HG02642 (cell line): ENCODE data around the gene ADARB2.
"Not testable (repeated sequence)": the region's sequence is repeated elsewhere in the genome, so short reads cannot be mapped to it uniquely, and the experiment has no call there.

Experiments
- ATAC-seq: cut with Tn5 transposase; IDR thresholded peaks from one replicate; pipeline ENCODE4 v1.9.1; 2021; ENCODE audit warnings: mild to moderate bottlenecking; ENCODE audit not compliant: unreplicated experiment, poor library complexity

The ADARB2 gene

DNA sequence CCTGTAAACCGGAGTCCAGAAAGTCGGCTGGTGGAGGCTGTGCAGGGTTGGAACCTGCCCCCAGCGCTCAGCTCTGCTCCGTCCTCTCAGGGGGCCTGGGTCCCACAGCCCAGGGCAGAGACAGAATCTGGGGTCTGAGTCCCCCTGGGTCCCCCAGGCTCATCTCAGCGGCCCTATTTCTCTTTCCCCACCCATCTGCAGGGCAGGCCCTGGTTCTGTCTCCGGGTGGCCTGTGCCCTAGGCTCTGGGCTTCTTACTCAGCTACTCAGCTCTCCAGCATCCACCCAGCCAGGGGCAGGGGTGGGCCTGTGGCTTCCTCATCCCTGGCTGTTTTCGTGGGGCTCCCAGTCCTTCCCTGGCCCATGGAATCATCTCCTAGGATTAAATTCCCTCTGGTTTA lies 183.4 kb downstream of the ADARB2 start:
- ATAC-seq, result no peak

DNA sequence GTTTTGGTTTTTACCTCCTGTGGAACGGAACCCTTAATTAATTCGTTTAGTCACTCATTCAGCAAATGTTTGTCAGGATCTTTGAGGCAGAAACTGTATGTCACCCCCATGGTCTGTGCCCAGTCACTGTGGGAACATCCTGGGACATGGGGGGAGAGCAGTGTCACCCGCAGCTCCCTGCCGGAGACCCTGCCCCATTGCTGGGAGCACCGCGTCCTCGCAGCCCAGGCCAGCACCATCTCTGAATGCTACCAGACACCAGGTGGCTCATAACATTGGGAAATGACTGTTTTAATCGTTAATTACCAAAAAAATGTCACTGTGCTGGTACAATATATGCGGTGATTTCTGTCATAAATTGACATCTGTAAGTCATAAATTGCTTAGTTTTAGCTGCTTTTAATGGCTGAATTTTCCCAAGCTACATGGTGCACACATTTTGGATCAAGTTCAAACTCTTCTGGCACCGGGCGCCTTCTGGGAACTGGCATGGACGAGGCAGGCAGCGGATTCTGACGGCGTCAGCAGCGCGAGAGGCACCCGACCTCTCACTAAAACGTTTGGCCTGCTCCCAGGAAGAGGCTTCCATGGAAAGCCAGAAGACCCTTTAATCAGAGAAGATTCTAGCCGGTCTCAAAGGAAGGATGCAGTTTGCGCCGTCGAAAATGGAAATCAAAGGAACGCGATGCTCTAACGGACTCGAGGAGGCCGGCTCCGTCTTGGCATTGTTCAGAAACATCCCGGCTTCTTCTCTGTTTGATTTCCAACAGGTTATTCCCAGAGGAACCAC lies 184.2 kb downstream of the ADARB2 start:
- no peak for ATAC-seq

- no peak for ATAC-seq
These were observed 184.9 kb downstream of the ADARB2 start for GRCh38 chr10:1552406-1552805.

GRCh38 chr10:1551636-1552338 lies 185.5 kb downstream of the ADARB2 start:
- ATAC-seq, result no peak

- ATAC-seq, result no peak
These were observed 186.7 kb downstream of the ADARB2 start for GRCh38 chr10:1550616-1551015.

DNA sequence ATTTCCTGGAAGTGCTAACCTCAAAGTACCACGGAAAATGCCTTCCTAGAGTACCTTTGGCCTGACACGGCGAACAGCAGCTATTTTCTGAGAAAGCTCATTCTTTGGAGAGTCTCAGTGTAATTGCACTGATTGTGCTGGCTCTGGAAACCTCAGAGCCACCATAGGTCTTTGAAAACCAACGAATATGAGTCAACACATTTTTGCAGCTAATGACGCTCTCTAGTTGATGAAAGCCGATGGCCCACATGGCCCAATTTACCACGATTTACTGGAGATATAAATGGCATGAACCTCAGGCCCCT lies 187.1 kb downstream of the ADARB2 start:
- no peak for ATAC-seq

GRCh38 chr10:1549591-1550290 lies 187.6 kb downstream of the ADARB2 start:
- no peak for ATAC-seq

- peak; percentile 51 for ATAC-seq
These were observed 188.7 kb downstream of the ADARB2 start for GRCh38 chr10:1548596-1548995.

DNA sequence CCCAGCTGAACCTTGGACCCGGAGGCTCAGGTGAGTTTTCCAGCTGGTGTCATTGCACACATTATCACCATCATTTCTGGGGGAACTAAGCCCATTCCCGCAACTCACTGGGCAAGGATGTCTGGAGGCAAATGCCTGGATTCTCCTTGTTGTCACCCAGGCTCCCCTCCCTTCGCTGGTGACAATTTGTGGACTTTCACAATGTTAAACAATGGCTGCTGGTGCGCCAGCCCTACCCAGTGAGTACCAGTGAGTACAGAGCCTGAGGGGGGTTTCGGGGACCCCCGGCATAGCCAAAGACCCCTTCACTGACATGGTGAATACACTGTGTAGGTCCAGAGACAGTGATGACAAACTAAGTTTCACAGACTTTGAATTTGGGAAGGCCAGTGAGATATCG lies 189.2 kb downstream of the ADARB2 start:
- no peak for ATAC-seq

DNA sequence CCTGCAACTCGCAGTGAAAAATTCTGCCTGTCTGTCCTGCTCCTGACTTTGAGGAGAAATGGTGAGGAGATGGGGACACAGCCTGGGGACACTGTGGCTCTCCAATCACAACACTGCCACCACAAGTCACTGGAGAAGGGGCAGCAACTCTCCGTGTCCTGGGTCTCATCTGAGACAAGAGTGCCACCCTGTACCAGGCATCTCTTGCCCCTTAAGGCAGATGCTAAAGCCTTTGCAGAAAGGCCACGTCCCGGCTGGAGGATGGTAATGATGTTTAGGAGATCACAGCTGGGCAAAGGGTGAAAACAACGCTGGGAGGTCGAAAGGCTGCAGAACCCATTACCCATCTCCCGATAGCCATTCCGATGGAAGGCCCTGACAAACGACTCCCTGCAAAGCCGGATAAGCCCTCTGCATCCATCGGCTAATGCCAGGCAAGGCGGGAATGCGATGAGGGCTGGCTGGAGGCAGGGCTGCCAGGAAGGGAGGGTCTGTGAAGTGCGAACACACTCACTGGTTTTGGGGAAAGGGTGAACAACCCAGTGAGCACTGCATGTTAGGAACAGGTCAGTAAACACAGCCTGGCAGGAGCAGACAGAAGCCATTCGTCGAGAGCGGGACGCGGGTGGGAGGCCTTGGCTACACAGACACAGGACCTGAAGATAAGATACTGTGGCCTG lies 190.8 kb downstream of the ADARB2 start:
- ATAC-seq, result no peak

- ATAC-seq, result no peak
These were observed 191.8 kb downstream of the ADARB2 start for GRCh38 chr10:1545524-1545923.

DNA sequence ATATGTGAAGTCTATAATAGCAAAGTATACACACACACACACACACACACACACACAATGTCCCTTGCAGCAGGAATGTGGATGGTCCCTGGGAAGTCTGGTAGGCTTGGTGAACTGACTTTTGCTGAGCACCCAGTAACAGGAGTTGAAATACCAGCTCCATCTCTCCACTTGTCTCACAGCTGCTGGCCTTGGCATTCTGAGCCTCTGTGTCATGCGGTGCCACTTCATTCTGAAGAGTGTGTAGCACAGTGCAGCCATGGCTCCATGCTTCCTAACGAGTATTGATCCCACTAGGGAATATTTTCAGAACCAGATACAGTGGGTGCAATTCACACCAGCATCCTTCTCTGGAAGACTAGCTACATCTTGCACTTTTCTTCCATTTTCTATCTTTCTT lies 192.4 kb downstream of the ADARB2 start:
- no peak for ATAC-seq

- ATAC-seq, result no peak
These were observed 193.1 kb downstream of the ADARB2 start for GRCh38 chr10:1544209-1544673.

- no peak for ATAC-seq
These were observed 193.7 kb downstream of the ADARB2 start for GRCh38 chr10:1543596-1543995.

DNA sequence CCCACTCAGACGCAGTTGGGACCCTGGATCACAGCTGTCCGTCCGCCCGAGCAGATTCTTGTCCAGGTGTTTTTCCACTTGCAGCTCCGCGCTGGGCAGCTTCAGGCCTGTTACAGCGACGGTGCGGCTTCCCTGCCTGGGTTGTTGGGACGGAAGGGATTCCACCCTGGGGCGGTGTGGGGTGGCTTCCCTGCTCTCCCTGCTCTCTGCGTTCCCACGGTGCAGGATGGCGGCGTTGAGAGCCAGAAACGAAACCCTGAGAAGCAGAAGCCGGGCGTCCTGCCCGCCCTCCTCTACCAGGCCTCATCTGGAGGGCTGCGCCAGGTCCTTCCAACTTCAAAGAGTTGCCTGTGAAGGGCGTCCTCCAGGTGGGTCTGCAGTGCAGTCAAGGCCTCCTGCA lies 194.4 kb downstream of the ADARB2 start:
- no peak for ATAC-seq

GRCh38 chr10:1540144-1540543 lies 197.2 kb downstream of the ADARB2 start:
- no peak for ATAC-seq

DNA sequence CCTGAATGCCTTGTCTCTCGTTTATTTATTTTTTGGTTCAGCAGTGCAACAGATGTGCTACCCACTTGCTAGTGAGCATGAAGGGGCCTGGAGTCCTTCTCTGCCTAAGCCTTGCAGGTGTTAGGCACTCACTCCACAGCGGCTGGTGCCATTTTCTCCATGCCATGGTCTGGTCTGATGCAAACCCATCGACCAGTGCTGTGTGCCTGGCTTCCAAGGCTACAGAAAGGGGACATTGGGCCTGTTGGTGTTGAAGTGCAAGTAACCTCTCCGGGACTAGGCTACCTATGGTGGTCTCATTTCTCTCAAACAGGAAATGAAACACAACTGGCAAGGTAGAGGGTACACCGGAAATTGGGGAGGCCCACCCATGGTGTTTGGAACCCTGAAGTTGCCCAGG lies 198.1 kb downstream of the ADARB2 start:
- ATAC-seq, result no peak

GRCh38 chr10:1538531-1539061 lies 198.7 kb downstream of the ADARB2 start:
- no peak for ATAC-seq

GRCh38 chr10:1538121-1538520 lies 199.2 kb downstream of the ADARB2 start:
- ATAC-seq, result no peak

- ATAC-seq, result not testable (repeated sequence)
These were observed 199.9 kb downstream of the ADARB2 start for GRCh38 chr10:1537449-1537848.

DNA sequence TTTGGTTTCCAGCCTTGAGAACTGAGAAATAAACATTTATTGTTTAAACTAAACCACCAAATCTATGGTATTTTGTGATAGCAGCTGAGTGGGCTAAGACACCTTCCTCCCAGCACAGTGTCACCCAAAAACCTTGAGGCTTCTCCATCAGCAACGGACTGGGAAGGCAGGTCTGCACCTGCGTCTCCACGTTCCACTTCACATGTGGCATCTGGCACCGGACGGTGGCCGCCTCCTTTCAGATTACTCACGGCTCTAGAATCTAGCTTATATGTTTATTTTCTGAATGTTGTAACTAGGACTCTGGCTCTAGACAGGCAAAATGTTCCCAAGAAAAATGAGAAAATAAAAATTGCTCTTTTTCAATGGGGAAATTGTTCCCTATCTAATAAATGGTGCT lies 201.0 kb downstream of the ADARB2 start:
- no peak for ATAC-seq
